HG03103 (cell line): ENCODE data around the gene MAP2K2.

Source experiments
- ATAC-seq: cut with Tn5 transposase; IDR thresholded peaks from one replicate; pipeline ENCODE4 v1.9.1; 2021; ENCODE audit warnings: low read depth; ENCODE audit not compliant: unreplicated experiment

The MAP2K2 gene

GRCh38 chr19:4062419-4063368 is 61.2 kb downstream of the MAP2K2 start:
- no peak for ATAC-seq

- no peak for ATAC-seq
Observed at GRCh38 chr19:4061683-4062418, 62.1 kb downstream of the MAP2K2 start.

GRCh38 chr19:4061178-4061682 is 62.7 kb downstream of the MAP2K2 start:
- no peak for ATAC-seq

- ATAC-seq = no peak
Observed at GRCh38 chr19:4060621-4061177, 63.2 kb downstream of the MAP2K2 start.

- no peak for ATAC-seq
Observed at GRCh38 chr19:4059891-4060620, 63.9 kb downstream of the MAP2K2 start.

GRCh38 chr19:4059453-4059871 is 64.5 kb downstream of the MAP2K2 start:
- no peak for ATAC-seq

- ATAC-seq = no peak
Observed at GRCh38 chr19:4058693-4059452, 65.0 kb downstream of the MAP2K2 start.

GRCh38 chr19:4057931-4058692 is 65.8 kb downstream of the MAP2K2 start:
- ATAC-seq = no peak

- no peak for ATAC-seq
Observed at GRCh38 chr19:4055209-4055552, 68.7 kb downstream of the MAP2K2 start.

GRCh38 chr19:4054441-4055208 is 69.3 kb downstream of the MAP2K2 start:
- ATAC-seq = no peak

- no peak for ATAC-seq
Observed at GRCh38 chr19:4053423-4054324, 70.2 kb downstream of the MAP2K2 start.

GRCh38 chr19:4052993-4053422 is 70.9 kb downstream of the MAP2K2 start:
- ATAC-seq = no peak

- ATAC-seq = no peak
Observed at GRCh38 chr19:4052114-4052992, 71.6 kb downstream of the MAP2K2 start.

- ATAC-seq = no peak
Observed at GRCh38 chr19:4051175-4052101, 72.5 kb downstream of the MAP2K2 start.

GRCh38 chr19:4049432-4049831 is 74.5 kb downstream of the MAP2K2 start:
- ATAC-seq = no peak
